ENCODE results near the gene NSG2.

- TF ChIP-seq POLR2A (IDR thresholded peaks at IDR 0.05; ENCODE audit: low read length) (no peak), GATA1 (IDR thresholded peaks at IDR 0.05; ENCODE audit: low read depth, low read length) (no peak)
These were observed 94.1 kb downstream of the NSG2 start for GRCh38 chr5:174139623-174140022.

Measured in erythroblast (primary cell).